ENCODE results near the gene JARID2. TPM values are rescaled to one million over a fixed set of nuclear protein-coding genes. Genes with fewer than 3 reads are reported as not detected.

Gene JARID2
- polyA plus RNA-seq, 1 experiment = 9.7 TPM

DNA sequence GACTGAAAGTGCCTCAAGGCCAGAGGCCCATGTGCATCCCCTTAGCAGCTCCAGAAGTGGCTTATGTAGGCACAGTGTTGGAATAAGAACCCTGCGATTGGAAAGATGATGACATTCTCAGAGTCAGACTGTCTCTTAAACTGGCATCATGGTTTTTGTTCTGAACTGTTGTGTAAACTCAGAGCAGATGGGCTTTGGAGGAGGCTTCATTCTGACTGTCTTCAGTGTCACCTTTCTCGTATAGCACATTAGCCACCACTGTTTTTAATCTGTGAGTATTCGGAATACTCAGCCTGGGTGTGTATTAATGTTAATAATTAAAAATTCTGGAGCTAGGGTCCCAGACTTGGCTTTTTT is 140.9 kb downstream of the JARID2 start:
- no peaks in the 10 kb centered on the region for H3K27me3 ChIP-seq (ENCODE audit: control insufficient read depth, insufficient read depth, low read length)
- no peaks in the 10 kb centered on the region for H3K9me3 ChIP-seq (ENCODE audit: control insufficient read depth, insufficient read depth, low read length)
- no peak for DNase-seq (ENCODE audit: low read depth, low spot score)
- POLR2A ChIA-PET = no interaction called here
- CTCF ChIA-PET = no interaction called here
- no peak for TF ChIP-seq CTCF (IDR thresholded peaks at IDR 0.05; ENCODE audit: low read depth, low read length)
- H3K27ac ChIP-seq (ENCODE audit: low read depth, low read length) = no peak overlapping the region
- no peak overlapping the region for H3K4me3 ChIP-seq (ENCODE audit: low read depth, low read length)

- POLR2A ChIA-PET = no interaction called here
- DNase-seq (ENCODE audit: low read depth, low spot score) = no peak
- no peak for TF ChIP-seq CTCF (IDR thresholded peaks at IDR 0.05; ENCODE audit: low read depth, low read length)
- CTCF ChIA-PET = interaction anchor here (0.5 kb wide), 1 partner anchor 138 kb away, joined by 4 read pairs; no protein-coding TSS in a partner anchor
- no peaks in the 10 kb centered on the region for H3K9me3 ChIP-seq (ENCODE audit: control insufficient read depth, insufficient read depth, low read length)
- H3K4me3 ChIP-seq (ENCODE audit: low read depth, low read length) = no peak overlapping the region
- no peaks in the 10 kb centered on the region for H3K27me3 ChIP-seq (ENCODE audit: control insufficient read depth, insufficient read depth, low read length)
- H3K27ac ChIP-seq (ENCODE audit: low read depth, low read length) = no peak overlapping the region
These were observed 141.2 kb downstream of the JARID2 start for GRCh38 chr6:15387118-15387517.

DNA sequence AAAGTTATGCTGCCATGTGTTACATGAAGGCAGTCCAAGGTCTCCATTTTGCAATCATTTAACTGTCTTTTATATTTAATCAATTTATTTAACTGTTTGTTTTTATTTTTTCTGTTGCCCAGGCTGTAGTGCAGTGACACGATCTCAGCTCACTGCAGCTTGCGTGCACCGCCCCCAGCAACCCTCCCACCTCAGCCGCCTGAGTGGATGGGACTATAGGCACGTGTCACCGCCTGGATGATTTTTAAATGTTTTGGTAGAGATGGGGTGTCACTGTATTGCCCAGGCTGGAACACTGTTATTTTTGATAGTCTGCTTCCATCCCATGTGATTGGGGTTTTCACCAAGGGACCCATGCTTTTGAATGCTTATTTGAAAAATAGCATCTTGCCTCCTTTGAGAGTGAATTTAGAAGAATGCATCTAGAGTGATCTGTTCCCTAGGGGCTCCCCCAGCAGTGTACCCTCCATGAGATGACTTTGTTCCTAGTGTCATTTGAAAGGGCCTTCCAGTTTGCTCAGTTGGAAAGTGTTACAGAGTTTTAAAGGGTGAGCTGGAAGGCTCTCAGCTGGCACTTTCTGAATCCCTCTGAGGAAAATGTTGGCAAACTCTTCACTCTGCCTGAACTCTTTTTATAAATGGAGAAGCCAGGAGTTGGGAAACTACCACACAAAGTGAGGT is 143.4 kb downstream of the JARID2 start:
- Histone ChIP-seq H3K27me3 (ENCODE audit: control insufficient read depth, insufficient read depth, low read length) (no peaks in the 10 kb centered on the region), H3K9me3 (ENCODE audit: control insufficient read depth, insufficient read depth, low read length) (peaks cover 2% of the 10 kb centered on the region; the same call in 1 of the 2 replicates), H3K27ac (ENCODE audit: low read depth, low read length) (peak overlapping the region; percentile 11), H3K4me3 (ENCODE audit: low read depth, low read length) (no peak overlapping the region)
- ChIA-PET CTCF (interaction anchor here (1.0 to 2.6 kb wide), 7 partner anchors 11 to 1260 kb away, joined by 3 to 13 read pairs (median 5); no protein-coding TSS in a partner anchor), POLR2A (no interaction called here)
- no peak for TF ChIP-seq CTCF (IDR thresholded peaks at IDR 0.05; ENCODE audit: low read depth, low read length)
- DNase-seq (ENCODE audit: low read depth, low spot score) = no peak

- ChIA-PET POLR2A (no interaction called here), CTCF (interaction anchor here (0.5 to 2.6 kb wide), 21 partner anchors 8 to 1481 kb away, joined by 3 to 13 read pairs (median 4); no protein-coding TSS in a partner anchor)
- no peak for DNase-seq (ENCODE audit: low read depth, low spot score)
- H3K4me3 ChIP-seq (ENCODE audit: low read depth, low read length) = no peak overlapping the region
- H3K9me3 ChIP-seq (ENCODE audit: control insufficient read depth, insufficient read depth, low read length) = peaks cover 3% of the 10 kb centered on the region; the same call in 1 of the 2 replicates
- H3K27me3 ChIP-seq (ENCODE audit: control insufficient read depth, insufficient read depth, low read length) = no peaks in the 10 kb centered on the region
- H3K27ac ChIP-seq (ENCODE audit: low read depth, low read length) = no peak overlapping the region
- peak; percentile 74 for TF ChIP-seq CTCF (IDR thresholded peaks at IDR 0.05; ENCODE audit: low read depth, low read length)
These were observed 144.2 kb downstream of the JARID2 start for GRCh38 chr6:15389765-15390723.
